Measurements from ENCODE around the gene ATP2C2.

ATP2C2 gene

DNA sequence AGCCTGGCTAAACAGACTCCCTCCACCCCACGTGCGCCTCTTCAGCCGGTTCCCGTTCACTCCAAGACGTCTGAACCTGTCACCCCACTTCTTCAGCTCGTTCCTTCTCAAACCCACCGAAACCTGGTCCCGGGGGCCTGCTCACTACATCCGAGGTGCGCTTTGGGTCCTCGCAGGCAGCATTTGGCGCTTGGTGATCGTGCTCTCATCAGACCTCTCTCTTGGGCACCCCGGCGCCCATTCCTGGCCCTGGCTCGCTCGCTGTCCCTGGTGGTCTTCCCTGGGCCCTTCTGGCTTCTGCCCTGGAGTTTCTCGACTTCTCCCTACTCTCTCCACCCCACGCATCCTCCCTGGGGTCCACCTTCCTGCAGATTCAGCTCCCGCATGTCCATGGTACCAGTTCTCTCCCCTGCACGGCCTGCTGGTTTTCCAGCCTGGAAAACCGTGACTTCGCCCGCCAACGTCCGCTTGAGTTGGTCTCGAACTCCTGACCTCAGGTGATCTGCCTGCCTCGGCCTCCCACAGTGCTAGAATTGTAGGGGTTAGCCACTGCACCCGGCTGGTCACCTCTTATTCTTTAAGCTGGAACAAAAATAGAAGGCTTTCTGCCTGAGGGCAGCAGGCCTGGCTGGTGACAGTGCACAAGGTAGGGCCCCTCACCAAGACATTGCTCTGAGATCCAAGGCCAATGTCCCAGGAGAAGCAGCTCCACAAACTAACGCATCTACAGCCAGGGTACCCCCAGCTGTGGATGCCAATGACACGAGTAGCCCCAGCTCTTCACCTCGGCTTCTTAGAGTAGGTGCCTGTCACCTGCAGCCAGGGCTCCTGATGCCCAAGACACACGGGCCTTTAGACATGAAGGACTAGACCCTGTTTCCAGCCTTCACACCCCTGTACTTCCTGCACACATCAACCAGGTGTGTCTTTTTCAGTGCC is 137.2 kb downstream of the ATP2C2 start:
- TF ChIP-seq, protein P1, sequence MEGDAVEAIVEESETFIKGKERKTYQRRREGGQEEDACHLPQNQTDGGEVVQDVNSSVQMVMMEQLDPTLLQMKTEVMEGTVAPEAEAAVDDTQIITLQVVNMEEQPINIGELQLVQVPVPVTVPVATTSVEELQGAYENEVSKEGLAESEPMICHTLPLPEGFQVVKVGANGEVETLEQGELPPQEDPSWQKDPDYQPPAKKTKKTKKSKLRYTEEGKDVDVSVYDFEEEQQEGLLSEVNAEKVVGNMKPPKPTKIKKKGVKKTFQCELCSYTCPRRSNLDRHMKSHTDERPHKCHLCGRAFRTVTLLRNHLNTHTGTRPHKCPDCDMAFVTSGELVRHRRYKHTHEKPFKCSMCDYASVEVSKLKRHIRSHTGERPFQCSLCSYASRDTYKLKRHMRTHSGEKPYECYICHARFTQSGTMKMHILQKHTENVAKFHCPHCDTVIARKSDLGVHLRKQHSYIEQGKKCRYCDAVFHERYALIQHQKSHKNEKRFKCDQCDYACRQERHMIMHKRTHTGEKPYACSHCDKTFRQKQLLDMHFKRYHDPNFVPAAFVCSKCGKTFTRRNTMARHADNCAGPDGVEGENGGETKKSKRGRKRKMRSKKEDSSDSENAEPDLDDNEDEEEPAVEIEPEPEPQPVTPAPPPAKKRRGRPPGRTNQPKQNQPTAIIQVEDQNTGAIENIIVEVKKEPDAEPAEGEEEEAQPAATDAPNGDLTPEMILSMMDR (conservative IDR thresholded peaks at IDR 0.05; ENCODE audit: low read depth, low read length) = no peak
- peak overlapping the region; percentile 45 for H3K4me3 ChIP-seq (ENCODE audit: low read depth, low read length)
- DNase-seq (ENCODE audit: low read depth) = no peak

DNA sequence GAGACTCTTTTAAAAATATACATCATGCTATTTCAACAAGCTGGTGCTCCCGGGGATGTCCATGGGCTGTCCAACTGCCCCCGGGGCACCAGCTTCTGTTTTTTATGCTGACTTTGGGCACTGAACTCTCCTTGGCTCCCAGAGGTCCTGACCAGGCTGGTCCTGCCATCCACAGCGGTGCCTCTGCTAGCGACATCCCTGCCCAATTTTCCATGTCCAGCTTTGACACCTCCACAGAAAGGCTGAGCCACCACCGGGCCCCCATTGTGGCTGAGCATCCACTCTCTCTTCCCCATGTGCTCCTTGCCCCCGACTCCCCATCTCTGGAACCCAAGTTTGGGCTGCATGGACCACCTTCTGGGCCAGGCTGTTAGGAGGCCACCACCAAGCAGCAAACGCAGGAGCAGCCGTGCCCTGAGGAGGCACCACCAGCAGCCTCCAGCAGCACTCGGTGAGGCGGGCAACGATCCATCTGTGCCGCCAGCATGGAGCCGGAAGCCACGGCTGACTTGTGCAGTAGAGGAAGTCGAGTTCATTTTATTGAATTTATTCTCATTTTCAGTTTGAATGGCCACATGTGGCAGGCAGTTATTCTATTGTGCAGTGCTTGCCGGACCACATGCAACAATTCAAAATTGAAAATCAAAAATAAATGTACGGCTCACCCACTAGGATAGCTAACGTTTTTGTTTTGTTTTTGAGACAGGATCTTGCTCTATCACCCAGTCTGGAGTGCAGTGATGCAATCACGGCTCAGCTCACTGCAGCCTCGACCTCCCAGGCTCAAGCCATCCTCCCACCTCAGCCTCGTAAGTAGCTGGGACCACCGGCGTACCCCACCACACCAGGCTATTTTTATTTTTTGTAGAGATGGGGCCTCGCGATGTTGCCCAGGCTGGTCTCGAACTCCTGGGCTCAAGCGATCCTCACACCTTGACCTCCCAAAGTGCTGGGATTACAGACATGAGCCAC is 139.0 kb downstream of the ATP2C2 start:
- no peak overlapping the region for H3K4me3 ChIP-seq (ENCODE audit: low read depth, low read length)
- TF ChIP-seq, protein P1 (conservative IDR thresholded peaks at IDR 0.05; ENCODE audit: low read depth, low read length) = no peak
- no peak for DNase-seq (ENCODE audit: low read depth)

DNA sequence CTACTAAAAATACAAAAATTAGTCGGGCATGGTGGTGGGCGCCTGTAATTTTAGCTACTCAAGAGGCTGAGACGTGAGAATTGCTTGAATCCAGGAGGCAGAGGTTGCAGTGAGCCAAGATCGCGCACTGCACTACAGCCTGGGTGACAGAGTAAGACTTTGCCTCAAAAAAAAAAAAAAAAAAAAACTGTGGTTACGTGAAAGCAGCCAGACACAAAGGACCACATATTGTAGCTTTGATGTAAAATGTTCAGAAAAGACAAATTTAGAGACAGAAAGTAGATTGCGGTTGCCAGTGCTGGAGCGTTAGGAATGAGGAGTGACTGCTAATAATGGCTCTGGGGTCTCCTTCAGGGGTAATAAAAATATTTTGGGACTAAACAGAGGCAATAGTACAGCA is 140.2 kb downstream of the ATP2C2 start:
- no peak for DNase-seq (ENCODE audit: low read depth)
- no peak overlapping the region for H3K4me3 ChIP-seq (ENCODE audit: low read depth, low read length)
- TF ChIP-seq, protein P1 (conservative IDR thresholded peaks at IDR 0.05; ENCODE audit: low read depth, low read length) = no peak

DNA sequence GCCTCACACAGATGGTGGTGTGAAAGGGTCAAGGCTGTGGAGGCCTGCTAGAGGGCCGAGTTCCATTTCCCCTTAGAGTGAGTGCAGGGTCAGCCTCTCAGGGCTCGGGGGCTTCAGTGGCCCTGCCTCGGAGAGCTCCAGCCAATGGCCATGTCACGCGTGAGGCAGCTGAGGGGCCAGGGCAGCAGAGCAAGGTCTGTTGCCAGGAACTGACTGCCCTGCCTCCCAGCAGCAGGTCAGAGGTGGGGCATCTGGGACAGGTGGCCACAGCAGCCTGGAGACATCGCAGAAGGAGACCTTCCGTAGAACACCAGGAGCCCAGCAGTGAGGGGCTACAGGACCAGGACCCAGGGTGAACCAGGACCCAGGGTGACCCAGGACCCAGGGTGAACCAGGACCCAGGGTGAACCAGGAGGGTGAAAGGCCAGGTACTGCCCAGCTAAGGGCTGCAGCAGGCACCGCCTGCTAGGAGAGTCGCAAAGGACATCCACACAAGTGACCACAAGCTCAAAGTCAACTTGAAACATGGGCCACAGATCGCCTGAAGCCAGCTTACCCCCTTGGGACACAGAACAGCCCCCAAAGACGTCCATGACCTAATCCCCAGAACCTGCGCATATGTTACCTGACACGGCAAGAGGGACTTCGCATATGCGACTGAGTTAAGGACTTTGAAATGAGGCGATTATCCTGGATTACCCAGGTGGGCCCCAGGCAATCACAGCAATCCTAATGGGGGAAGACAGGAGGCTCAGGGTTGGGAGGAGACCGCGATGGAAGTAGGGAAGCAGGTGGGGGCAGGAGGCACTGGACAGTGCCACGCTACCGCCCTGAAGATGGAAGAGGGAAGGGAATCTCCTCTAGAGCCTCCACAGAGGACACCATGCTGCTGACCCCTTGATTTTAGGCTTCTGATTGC is 141.0 kb downstream of the ATP2C2 start:
- TF ChIP-seq, protein P1 (conservative IDR thresholded peaks at IDR 0.05; ENCODE audit: low read depth, low read length) = no peak
- H3K4me3 ChIP-seq (ENCODE audit: low read depth, low read length) = no peak overlapping the region

DNA sequence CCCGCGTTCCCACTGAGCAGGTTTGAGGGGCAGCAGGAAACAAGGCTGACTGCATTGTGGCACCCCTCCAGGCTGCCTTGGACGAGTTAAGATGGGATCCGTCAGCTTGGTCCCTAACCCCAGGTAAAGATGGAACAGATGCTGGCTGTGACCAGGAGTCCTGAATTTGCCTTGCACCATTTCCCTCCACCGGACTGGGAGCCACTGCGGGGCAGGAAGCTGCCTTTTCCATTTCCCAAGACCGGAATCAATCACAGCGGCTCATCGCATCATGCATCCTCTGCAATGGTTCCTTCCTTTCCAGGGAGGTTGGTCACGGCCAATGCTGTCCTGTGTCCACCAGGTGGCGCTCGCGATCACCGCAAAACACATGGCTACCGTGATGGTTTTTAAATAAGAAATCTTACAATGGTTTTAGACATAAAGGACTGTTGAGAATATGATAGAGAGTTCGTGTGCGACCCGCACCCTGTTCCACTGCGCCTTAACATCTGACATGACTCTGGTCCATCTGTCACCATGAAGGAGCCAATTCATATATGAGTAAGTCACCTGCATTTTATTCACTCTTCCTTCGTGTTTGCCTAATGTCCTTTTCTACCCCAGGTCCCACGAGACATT is 143.0 kb downstream of the ATP2C2 start:
- peak; percentile 92 for DNase-seq (ENCODE audit: low read depth)
- TF ChIP-seq, protein P1 (conservative IDR thresholded peaks at IDR 0.05; ENCODE audit: low read depth, low read length) = peak; percentile 94
- H3K4me3 ChIP-seq (ENCODE audit: low read depth, low read length) = peak overlapping the region; percentile 35

More for the DNA sequence above, 141.0 kb downstream of the ATP2C2 start:
- no peak for DNase-seq (ENCODE audit: low read depth)

DNA sequence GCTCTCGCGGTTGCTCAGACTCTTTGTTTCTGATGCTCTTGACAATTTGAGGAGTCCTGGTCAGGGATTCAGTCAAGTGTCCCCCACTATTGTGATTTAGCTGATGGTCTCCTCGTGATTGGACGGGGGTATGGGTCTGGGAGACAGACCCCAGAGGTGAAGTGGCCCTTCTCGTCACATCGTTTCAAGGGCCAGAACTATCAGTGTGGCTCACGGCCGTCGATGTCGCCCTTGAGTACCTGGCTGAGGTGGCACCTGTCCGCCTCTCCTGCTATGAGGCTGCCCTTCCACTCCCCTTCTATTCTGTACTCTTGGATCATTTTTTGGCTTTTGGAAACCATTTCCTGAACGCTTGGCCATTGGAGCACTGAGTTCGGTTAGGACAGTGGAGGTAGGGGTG is 143.5 kb downstream of the ATP2C2 start:
- no peak for DNase-seq (ENCODE audit: low read depth)
- H3K4me3 ChIP-seq (ENCODE audit: low read depth, low read length) = no peak overlapping the region
- TF ChIP-seq, protein P1 (conservative IDR thresholded peaks at IDR 0.05; ENCODE audit: low read depth, low read length) = no peak
